GM18861 (cell line): ENCODE measurements around the gene SMARCC1.
A peak's percentile ranks its signal among the peaks of the same experiment; 100 is the strongest.
"Not testable (repeated sequence)": the region's sequence is repeated elsewhere in the genome, so short reads cannot be mapped to it uniquely, and the experiment has no call there.

Source experiments
- ATAC-seq: cut with Tn5 transposase; IDR thresholded peaks from one replicate; pipeline ENCODE4 v1.9.1; 2021; ENCODE audit not compliant: unreplicated experiment

Gene SMARCC1

GRCh38 chr3:47781685-47782445, at the start of gene SMARCC1:
TSS of gene SMARCC1 (minus strand) at chr3:47781893. CDS start at chr3:47781797, 96 bp downstream.
- ATAC-seq: peak; percentile 69

DNA sequence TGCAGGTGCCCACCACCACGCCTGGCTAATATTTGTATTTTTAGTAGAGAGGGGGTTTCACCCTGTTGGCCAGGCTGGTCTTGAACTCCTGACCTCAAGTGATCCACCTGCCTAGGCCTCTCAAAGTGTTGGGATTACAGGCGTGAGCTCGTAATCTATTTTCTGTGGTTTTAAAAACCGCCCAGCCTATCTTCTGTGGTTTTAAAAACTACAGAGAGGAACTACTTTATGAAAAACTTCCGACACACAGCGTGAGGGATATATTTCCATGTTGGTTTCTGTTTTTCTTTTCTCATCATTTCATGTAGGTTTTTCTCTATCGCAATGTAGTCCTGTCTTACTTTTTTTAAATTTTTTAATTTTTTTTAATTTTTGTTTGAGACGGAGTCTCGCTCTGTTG, 47.8 kb upstream of the SMARCC1 start:
- not testable (repeated sequence) for ATAC-seq

GRCh38 chr3:47825590-47825989, 43.9 kb upstream of the SMARCC1 start:
- ATAC-seq: no peak

DNA sequence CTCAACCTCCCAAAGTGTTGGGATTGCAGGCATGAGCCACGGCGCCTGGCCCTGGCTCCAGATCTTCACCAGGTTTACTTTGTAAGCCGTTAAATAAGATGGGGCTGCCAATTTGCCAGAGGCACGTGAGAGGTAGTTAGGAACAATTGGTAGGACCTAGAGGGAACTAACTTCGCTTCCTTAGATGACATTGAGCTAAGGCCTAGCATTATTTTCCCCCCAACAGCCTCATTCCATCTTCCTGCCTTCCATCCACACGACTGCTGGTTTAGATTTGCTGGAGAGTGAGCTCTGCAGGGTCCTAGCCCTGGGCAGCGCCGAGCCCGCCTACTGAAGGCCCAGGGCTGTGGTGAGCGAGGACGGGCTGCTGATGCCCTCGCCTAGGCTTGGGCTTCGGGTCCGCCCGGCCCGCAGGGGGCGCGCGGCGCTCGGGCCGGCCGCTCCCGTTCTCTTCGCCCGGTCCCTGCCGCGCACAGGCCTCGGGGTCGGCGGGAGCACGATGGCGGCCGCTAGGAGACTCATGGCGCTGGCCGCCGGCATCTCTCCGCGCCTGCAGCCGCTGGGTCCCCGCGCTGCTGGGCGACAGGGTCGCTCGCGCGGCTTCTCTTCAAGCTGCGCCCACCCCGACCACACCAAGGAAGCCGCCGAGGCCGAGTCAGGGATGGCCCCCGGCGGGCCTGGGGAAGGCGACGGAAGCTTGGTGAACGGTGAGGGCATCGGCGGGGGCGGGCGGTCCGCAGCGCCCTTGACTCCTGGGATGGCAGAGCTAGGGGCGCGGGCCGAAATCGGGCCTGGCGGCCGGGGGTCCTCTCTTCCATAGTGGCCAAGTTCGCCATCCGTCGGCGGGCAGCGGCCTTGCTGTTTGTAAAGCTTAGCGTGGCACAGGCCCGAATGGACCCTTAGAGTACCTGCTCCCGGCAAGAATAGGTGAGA, 43.1 kb upstream of the SMARCC1 start:
- ATAC-seq: peak; percentile 89

GRCh38 chr3:47817609-47818008, 35.9 kb upstream of the SMARCC1 start:
- no peak for ATAC-seq

- ATAC-seq: no peak
These were observed 32.0 kb upstream of the SMARCC1 start for GRCh38 chr3:47813551-47814177.

DNA sequence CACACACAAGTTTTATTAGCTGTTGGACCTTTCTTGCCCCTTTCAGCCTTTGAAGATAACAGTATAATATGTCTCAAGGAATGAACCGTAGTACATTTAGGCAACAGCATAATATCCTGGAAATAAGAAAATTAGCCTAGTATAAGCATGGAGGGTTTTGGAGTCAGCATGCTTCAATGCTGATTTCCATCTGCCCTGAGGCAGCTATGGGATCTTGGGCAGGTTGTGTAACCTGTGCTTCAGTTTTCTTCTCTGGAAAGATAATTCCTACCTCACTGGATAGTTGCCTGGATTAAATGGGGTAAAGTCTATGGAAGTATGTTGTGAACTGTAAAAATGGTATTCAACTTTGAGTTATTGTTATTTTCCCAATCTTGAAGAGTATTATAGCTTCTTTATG, 22.9 kb upstream of the SMARCC1 start:
- ATAC-seq: no peak

- no peak for ATAC-seq
These were observed 21.9 kb upstream of the SMARCC1 start for GRCh38 chr3:47803480-47804025.

GRCh38 chr3:47802734-47803479, 21.2 kb upstream of the SMARCC1 start, which contains the start of gene DHX30:
TSS of gene DHX30 (plus strand) at chr3:47803138. CDS start at chr3:47810684, 7,546 bp downstream.
- ATAC-seq: peak; percentile 78

DNA sequence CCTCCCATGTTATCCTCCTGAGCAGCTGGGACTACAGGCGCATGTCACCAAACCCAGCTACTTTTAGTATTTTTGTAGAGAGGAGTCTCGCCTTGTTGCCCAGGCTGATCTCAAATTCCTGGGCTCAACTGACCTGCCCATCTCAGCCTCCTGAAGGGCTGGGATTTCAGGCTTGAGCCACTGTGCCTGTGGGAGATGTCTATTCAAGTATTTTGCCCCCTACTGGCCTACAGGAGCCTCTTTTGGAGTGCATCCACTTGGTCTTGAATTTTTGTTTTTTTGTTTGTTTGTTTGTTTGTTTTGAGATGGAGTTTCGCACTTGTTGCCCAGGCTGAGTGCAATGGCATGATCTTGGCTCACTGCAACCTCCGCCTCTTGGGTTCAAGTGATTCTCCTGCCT, 18.0 kb upstream of the SMARCC1 start:
- ATAC-seq: no peak

DNA sequence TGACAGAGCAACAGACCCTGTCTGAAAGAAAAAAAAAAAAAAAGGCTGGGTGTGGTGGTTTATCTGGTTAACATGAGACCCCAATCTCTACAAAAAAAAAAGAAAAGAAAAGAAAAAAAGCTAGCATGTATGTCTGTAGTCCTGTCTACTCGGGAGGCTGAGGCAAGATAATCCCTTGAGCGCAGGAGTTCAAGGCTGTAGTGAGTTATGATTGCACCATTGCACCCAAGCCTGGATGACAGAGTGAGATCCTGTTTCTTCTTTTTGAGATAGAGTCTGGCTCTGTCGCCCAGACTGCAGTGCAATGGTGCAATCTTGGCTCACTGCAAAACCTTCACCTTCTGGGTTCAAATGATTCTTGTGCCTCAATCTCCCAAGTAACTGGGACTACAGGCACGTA, 12.9 kb upstream of the SMARCC1 start:
- ATAC-seq: no peak

DNA sequence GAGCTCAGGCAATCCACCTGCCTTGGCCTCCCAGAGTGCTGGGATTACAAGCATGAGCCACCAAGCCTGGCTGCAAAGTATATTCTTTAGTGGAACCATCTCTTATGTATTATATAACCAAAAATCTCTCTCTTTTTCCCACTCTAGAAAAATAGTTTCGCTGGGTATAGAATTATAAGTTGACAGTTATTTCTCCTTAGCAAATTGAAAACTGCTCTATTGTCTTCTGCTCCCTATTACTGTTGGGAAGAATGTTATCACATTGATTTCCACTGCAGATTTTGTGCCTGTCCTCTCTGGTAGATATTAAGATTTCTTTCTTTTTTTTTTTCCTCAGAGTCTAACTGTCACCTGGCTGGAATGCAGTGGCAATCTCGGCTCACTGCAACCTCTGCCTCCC, 11.0 kb upstream of the SMARCC1 start:
- ATAC-seq: no peak

DNA sequence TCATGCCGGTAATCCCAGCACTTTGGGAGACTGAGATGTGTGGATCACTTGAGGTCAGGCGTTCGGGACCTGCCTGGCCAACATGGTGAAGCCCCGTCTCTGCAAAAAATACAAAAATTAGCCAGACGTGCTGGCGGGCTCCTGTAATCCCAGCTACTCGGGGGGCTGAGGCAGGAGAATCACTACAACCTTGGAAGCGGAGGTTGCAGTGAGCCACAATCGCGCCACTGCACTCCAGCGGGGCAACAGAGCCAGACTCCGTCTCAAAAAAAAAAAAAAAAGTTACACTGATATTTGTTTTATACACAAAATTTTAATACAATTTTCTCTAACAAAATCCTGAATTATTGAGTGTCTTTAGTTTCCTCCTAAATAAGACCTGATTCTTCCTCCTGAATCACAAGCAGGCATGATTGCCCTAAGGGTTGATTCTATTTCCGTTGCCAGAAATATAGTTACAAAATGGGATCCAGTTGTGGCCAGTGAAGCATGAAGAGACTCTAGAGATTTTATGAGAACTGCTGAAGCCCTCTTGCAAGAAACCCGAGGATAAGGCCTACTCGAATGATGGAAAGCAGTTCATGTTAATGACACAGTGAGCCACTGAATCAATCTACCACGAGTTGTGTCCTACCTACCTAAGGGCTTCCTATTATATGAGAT, 9.6 kb upstream of the SMARCC1 start:
- ATAC-seq: no peak

DNA sequence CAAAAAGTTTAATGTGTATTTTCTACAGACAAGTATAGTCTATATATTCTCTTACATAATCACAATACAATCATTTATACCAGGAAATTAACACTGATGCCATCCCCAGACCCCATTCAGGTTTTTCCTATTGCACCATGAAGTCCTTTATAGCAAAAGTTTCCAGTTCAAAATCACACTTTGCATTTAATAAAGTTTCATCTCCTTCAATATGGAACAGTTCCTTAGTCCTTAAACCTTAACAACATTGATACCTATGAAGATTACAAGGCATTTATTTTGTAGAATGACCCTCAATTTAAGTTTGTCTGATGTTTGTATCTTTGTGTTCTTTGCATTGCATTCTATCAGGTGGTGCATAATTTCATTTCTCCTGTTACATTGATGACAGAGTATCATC, 2.0 kb upstream of the SMARCC1 start:
- ATAC-seq: no peak

DNA sequence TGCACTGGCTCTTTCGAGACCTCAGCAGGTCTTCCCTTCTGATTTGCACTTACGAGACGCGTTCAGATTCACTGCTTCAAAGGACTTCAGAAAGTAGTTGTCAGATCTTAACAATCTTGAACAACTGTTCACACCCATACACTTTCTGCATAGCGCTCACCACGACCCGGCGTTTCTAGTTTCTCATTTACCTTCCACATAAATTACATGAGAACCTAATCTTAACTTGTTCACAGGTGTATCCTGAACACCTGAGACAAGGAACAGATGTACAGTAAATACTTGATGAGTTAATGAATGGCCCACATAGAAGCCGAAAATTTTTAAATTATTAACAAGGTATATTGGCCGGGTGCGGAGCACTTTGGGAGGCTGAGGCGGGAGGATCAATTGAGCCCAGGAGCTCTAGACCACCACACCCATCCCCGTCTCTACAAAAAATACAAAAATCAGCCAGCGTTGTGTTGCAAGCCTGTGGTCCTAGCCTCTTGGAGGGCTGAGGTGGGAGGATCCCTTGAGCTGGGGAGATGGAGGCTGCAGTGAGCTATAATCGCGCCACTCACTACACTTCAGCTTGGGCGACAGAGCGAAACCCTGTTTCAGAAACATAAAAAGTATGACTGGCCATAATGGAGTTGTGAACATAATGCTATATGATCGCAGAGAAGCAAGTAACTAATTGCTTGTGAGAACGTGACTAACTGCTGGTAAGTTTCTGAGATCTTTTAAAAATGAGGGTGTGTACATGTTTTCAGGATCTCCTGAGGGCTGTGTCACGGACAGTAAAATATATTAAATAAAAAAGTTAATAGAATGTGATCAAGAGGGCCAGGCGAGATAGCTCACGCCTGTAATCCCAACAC, 984 bp upstream of the SMARCC1 start:
- peak; percentile 2 for ATAC-seq

DNA sequence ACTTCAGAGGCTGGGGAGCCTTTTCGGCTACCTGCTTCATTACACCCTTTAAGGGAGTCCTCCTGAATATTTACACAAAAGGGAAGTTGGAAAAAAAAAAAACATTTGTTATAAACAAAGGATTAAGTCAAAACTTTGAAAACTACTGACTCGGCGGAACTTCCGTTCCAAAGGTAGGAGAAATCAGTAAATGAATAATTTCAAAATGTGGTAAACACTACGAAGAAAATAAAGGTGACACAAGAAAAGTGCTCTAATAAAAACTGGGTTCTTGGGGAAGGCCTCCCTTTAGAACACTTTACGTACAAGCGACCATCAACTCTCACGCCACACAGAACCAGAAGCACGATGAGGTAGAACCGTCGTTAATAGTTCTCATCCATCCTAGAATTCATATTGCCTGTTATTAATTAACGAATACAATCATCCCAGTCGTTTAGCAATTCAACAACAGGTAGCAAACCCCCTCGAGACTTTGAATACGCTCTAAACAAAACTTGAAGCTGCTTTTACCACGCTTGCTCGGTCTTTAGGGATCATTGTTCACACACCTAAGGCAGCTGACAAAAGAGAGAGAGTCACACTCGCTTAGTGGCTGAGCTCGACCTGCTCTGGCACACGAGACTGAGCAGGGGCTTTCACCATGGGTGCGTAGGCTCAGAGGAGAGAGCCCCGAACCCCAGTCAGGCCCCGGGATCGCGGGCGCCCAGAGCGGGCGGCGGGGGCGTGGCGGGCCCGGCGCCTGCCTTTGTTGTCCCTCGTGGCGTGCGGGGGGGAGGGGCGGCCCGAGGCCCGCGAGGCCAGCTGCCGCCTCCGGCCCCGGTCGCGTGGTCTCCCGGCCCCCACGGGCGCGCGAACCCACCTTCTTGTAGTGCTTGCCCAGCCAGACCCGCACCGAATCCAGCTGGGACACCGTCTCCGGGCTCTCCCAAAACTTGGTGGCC, 680 bp downstream of the SMARCC1 start:
- peak; percentile 19 for ATAC-seq

- no peak for ATAC-seq
These were observed 2.9 kb downstream of the SMARCC1 start for GRCh38 chr3:47778746-47779145.

DNA sequence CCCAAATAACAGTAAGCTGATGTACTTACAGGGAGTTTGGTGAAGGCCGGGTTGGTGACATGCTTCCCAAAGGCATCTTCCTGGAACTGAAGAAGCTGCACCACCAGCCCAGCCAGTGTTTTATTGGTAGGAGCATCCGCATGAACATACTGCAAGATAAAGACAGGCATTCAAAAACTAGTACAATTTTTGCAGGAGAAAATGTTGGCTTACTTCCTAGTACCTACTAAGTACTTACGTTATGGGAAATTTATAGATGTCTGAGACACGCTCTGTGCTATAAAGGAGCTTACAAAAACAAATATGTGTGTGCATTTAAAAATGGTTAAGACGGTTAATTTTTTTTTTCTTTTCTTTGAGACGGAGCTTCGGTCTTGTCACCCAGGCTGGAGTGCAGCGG, 8.9 kb downstream of the SMARCC1 start:
- no peak for ATAC-seq
